GM19324 (cell line): Measurements from ENCODE around the gene CHL1.

Experiments
- ATAC-seq: cut with Tn5 transposase; IDR thresholded peaks from one replicate; pipeline ENCODE4 v1.9.1; 2021; ENCODE audit warnings: mild to moderate bottlenecking, moderate library complexity; ENCODE audit not compliant: unreplicated experiment, low FRiP score

Gene CHL1

DNA sequence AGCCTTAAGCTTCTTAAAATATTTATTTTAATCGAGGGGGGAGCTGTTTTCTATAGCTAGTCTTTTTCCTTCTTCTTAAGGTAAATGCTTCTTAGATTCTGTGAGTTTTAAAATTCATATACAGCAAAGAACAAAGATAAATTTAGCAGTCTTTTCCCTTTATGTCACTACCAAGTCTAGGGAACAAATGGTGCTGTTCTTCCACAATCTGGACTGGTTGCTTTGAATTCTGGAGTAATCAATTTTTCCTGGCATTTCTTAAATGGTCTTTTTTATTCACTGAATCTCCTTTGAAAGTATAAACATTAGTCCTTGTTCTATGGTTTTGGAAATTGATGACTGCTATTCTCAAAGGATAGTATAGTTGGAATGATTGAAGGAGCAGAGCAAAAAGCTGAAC is 82.8 kb downstream of the CHL1 start:
- no peak for ATAC-seq

DNA sequence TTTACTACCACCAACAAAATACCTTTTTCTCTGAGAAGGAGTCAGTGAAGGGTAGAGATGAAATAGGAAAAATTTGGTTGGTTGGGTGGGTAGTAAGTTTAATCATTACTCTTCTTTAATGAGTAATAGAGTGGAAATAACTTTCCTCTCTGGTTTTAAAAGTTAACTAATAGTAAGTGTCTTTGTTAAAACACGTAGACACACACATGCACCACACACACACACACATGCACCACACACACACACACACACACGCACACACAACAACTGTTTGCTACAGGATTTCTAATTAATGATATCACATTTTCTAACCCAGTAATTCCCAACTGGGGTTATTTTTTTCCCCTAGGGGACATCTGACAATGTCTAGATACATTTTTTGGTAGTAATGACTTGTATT is 84.1 kb downstream of the CHL1 start:
- ATAC-seq = no peak

DNA sequence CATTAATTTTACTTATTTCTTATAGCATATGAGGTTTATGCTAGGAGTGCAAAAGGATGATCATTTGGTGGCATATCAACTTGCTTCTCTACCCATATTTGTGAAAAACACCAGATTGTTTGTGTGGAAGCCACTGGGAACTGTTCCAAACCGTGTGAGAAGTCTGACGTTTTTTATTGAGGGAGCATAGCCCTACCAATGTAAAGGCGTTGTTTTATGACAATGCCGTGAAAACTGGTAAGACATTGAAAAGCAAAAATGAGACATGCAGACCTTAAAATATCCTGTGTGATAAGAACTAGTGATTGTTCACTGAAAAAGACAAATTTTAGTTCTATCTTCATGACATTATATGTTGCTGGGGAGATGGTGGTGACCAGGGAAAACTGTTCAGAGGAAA is 87.8 kb downstream of the CHL1 start:
- ATAC-seq = no peak

DNA sequence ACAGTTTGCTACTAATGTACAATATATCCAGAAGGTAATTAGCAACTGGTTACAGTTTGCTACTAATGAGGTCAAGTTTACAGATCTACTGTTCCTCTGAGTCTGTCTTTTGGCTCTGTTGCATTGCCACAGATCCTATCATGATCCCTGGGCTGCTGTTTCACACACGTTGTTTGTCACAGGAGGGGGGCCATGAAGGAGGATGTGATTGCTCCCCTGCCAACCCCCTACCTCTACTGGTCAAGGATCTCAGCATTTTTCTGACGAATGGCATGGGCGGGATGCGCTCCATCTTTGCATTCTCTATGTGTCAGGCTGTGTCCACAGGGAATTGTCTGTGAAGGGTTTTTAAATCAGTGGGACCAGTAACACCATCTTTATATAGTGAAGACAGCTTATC is 91.9 kb downstream of the CHL1 start:
- ATAC-seq = no peak

DNA sequence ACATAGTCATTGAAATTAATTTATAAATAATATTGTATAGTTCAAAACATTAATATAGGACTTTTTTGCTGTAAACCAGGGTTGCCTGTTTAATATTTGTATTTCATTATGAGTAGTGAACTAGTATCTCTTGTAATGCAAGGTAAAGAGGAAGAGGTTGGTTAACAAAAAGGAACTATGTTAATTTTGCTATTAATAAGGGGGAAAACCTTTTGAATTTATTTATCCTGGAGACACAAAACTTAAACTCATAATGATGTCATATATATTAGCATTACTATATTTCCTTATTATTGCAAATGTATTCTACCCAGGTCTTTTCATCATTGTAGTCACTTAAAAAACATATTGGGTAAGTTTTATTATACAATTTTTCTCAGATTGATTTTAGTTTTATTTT is 94.5 kb downstream of the CHL1 start:
- ATAC-seq = no peak

DNA sequence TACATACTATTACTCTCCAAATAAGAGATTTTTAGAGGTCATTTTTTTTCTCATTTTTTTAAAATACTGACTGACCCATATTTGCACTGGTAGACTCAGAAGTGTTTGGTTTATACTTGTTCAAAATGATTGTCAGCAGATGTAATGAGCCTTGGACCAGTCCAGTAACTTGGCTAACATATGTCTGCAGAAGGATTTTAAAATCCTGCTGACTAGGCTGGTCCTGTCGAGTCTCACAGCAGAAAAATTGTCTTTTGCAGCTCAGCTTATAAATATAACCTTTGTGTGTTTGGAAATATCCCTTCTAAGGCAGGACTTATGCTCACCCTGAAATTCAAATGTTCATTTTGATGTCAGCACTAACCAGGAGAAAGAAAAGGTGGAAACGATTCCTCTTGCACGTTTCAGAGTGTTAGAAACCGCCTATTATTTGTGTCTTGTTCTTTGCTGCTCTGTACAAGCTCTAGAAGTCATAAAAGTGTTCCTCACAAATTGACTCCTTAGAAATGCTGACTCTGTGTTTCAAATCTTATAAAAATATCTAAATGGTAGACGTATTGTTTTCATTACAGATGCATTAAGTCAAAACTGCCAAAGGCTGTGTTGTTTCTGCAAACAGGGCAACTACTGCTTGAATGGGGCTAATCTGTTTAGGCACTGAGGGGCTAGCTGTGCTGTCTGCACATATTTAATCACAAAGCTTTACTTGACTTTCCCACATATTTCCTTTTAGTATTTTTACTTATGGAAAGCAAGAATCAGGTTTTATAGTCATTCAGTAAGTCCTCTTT is 95.3 kb downstream of the CHL1 start:
- no peak for ATAC-seq

DNA sequence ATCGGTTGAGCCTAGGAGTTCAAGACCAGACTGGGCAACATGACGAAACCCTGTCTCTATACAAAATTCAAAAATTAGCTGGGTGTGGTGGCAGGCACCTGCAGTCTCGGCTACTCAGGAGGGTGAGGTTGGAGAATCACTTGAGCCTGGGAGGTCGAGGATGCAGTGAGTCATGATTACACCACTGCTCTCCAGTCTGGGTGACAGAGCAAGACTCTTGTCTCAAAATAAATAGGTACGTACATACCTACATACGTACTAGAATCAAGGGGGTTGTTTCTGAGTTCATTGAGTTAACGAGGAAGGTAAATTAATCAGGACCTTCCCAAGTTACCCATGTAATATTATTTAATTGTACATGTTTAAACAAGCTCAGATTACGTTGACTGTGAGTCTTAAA is 97.5 kb downstream of the CHL1 start:
- ATAC-seq = no peak

DNA sequence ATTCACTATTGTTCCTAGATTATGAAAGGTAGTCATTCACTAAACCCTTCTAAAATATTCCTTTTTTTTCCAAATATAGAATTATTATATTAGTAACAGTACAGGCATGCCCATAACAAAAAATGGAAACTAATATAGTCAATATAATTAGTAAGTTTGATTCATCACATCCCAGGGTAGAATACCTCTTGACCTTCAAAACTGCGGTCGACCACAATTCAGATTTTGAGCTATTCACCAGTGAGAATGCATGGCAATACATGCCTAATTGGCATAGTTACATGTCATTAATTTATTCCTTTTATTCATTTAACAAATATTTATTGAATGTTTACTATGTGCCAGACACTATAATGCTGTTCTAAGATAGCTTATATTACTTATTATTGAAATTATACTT is 98.0 kb downstream of the CHL1 start:
- ATAC-seq = no peak

DNA sequence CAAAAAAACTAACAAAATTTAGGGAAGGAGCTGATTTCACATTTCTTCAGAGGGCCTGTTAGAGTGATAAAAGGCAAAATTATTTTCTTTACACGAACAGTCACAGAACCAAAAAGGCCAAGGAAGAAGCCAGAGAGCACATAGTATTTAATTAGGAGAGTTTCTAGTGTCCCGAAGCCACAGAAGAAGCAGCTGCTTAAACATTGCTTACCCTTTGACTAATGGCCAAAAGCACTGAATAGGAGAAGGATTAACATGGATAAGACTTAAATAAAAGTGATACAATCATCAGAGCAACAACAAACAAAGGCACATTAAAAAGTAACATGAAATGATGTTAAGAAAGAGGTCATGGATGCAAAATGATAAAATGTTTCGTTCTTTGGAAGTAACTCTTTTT is 98.6 kb downstream of the CHL1 start:
- ATAC-seq = no peak

DNA sequence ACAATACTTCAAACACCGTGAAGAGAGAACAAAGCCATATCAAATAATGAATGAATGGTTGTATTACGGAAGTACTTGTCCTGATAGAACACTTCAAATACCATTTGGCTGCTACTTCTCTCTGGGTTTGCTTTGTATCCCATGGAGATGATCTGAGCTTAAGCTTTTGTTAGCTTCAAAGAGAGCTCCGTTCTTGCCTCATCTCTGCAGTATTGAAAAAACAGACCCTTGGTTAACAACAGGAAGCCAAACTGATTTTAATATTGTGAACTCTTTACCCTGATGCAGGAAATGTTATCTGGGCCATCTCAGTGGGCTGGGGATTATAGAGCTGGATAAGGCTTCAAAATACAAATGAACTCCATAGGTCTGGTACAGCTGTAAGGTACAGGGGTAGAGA is 101.0 kb downstream of the CHL1 start:
- no peak for ATAC-seq

DNA sequence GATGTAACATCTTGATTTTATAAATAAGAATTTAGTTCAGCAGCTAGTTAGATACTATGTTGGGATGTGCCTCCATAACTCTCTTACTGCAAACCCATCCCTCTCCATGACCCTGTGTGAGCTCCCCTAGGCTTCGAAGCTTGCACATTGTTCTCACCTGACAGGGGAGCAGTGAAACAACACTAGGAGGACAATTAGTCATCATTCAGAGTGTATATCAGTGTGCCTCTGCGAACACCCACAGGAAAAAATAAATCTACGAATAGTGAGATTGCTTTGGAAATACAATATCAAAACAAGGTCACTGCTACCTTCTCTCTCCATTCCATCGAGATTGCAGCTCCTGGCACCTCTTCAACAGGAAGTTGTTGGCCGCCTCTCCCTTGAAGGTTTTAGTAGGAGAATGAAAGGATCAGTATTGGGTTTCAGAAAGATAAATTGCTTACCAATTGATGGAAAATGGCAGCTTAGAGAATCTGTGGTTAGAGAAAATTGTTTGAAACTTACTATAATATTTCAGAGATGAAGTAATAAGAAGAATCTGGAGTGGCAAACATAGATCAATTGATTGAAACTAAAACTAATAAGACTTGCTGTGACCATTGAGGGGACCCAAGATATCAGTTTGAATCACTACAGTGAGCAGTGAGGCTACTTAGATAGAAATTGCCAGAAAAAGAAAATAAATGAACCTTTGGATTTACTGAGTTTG is 103.2 kb downstream of the CHL1 start:
- no peak for ATAC-seq

DNA sequence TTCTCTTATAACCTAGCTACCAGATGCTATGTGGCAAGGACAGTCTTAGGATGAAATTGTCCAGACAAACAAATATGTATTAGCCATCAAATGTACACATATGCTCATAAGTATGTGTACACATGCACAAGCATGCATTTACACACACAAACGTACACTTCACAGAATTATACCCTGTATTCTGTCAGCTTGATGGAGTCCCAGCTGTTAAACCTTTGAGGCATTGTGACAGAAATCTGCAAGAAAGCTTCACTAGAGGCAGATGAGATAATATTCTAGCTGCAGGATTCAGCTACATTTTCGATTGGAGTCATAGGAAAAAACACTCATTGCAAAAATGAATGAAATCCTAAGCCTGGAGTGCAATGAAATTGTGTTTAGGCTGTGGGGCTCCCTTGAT is 110.6 kb downstream of the CHL1 start:
- no peak for ATAC-seq

DNA sequence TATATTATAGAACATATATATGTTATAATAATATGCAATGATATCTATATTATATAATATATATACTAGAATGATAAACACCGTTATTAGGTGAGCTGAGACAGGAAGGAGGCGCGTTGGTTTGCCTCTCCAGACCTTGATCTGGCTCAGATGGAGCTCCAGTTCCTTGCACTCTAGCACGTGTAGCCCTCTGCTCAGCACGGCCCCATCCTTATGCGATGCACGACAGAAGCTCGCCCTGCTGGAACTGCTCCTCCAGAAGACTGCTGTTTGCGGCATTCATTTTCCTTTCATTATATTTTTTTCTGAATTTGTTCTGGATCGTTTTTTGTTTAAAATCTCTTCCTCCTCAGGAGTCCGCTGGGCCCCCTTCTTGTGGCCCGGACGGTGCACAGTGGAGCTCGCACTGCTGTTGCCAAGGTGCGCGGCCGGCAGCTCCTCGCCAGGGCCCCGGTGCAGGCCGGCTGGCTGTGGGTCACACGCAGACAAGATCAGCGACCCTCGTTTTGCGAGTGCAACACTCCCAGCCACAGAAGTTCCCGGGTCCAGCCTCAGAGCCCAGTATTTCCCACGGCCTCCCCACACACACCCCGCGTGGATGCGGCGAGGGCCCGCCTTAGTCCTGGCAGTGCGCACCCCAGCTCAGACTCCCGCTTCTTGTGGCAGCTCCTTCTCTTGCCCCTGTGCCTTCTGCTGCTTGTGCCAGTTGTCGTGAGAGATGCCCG is 112.2 kb downstream of the CHL1 start:
- ATAC-seq = no peak

DNA sequence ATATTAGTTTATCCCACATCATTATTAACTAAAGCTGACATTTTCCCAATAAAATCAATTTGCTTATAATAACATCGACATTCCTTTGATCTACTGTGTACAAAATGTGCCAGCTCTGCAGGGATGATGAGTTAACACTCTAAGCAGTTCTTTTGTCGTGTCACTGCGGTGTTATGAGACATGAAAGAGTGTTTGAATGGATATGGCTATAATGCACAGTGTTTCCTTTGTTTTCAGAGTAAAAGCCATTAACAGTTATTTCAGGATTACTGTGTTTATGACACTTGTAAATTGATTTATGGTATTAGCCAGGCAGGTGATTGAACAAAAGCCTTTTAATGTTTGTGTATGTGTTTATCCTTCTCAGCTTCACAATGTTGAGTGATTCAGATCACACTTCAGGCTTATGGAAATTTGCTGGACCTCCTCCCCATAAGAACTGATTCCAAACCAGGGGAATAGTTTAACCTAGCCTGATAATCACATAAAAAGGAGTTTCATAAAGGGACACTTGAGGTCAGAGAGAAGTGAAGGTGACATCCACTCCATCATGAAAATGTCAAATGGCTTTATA is 115.7 kb downstream of the CHL1 start:
- no peak for ATAC-seq

DNA sequence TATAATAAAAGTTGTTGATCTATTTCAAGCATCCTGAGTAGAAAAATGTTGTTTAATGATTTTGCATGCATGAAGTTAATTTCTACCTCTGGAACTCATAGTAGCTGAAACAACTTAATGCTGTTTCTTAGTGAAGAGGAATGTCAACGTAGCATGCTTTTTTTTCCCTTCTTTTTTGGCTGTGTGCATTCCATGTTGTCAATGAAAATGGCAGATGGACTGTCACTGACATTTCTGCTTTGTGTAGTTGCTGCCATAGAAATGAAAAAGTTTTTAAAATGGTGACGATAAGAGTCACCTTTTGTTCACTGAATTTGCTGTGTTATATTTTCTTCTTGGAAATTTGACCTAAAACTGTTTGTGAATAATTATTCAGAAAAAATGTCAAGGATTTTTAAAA is 116.3 kb downstream of the CHL1 start:
- ATAC-seq = no peak

DNA sequence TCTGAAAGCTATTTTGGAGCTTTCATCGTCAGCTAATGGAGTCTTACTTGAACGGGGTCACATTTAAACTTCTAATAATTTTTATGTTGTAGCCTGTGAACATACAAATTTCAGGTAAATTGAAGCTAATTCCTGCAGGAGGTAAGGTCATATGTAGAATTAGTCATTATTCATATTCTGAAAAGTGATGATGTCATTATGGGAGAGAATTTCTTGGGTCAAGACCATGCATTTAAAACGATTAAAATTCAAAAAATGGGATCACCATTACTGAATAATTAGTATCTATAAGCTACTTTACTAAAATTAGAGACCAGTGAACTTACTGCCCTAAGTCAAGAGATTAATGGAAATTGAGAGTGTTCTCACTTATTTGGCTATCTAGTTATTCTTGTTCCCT is 120.4 kb downstream of the CHL1 start:
- no peak for ATAC-seq

DNA sequence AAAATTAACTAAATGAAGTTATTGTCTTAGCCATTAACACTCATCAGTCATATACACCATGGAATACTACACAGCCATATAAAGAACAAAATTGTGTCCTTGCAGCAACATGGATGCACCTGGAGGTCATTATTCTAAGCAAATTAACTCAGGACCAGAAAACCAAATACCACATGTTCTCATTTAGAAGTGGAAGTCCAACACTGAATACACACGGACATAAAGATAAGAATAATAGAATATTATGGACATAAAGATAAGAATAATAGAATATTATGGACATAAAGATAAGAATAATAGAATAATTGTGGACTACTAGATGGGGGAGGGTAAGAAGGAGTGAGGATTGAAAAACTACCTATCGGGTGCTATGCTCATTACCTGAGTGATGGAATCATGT is 122.3 kb downstream of the CHL1 start:
- ATAC-seq = no peak

DNA sequence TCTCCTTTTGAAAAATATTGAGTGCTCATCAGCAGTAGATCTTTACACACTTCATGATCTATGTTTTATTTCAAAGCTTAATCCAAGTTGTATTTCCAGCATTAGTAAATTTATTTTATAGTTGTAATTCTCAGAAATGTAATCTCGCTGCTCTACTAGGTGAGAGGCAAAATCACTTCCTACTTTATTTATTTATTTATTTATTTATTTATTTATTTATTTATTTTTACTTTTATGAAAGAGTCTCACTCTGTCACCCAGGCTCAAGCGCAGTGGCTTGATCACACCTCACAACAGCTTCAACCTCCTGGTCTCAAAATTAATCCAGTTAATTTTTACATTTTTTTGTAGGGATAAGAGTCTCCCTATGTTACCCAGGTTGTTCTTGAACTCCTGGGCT is 127.9 kb downstream of the CHL1 start:
- no peak for ATAC-seq

DNA sequence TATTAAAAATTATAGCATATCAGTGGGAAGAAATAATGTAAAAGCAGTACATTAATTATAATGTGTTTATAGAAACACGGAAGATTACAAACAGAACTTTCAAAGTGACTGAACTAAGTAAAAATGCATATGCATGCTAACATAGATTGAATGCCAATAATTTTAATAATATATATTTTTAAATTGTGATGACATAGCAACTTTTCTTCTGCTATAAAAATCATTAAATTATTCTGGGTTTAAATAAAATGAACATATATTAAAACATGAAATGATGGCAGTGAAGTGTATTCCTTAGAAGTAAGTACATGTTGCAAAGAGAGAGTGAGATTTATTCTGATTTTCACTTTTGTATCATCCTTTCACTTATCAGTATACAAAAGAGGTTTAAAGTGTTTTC is 128.9 kb downstream of the CHL1 start:
- ATAC-seq = no peak

DNA sequence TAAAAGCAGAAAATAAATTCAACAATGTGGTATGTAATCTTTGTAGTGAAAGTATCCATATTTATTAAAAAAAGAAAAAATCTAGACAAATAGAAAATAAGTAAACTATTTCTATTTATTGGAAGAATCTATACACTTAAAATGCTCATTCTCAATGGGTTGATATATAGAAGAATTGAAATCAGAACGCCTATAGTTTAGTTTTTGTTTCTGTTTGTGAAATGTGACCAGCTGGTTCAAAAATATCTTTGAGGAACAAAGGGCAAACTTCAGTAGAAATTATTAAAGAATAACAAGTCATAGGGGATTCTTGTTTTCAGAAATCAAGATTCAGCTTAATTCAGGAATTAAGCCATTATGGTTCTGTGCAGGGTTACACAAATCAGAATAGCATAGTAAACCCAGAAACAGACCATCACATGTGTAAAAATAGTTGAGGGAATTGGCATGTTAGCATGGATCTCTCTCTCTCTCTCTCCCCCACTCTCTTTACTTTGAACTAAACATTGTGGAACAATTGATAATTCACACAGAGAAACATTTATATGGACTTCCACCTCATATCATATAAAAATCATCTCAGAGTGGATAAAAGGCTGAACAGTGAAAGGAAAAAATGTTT is 134.0 kb downstream of the CHL1 start:
- no peak for ATAC-seq

DNA sequence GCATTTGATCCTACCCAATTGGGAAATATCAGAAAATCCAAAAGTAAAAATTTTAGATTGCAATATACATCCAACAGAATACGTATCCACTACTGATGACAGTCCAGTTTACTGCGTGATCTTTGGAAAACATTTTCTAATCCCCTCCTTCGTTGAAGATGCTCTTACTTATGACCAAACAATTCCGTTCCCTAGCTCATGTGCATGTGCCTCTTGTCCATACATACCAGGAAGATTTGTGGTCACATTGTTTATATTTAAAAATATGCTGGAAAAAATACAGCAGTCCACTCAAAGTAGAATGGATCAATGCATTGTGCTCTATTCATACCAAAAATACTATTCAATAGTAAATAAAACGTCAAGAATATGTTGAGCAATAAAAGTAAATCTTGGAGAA is 135.3 kb downstream of the CHL1 start:
- ATAC-seq = no peak
